Testis (tissue), 2 donors: ENCODE results near the gene PDE7B.

Source experiments
- POLR2A ChIP-seq: fragments of 450-650 bp; IDR thresholded peaks from one replicate; pipeline ENCODE4 v1.6.1; 2017; ENCODE audit warnings: antibody characterized with exemption, mild to moderate bottlenecking, moderate library complexity
- TF ChIP-seq, protein P1 (sequence below), 3 experiments: fragments of 450-650 bp in 2 of 3; fragments of 200-600 bp in 1 of 3; sonication (generic) in 1 of 3; IDR thresholded peaks; one replicate each; pipeline ENCODE4 v1.5.1; 2016 to 2019; ENCODE audit warnings: antibody characterized with exemption in 3 of 3, mild to moderate bottlenecking in 2 of 3, moderate library complexity in 1 of 3

GRCh38 chr6:136037242-136037875 lies 185.9 kb downstream of the PDE7B start:
- no peak for TF ChIP-seq POLR2A
- TF ChIP-seq, protein P1, sequence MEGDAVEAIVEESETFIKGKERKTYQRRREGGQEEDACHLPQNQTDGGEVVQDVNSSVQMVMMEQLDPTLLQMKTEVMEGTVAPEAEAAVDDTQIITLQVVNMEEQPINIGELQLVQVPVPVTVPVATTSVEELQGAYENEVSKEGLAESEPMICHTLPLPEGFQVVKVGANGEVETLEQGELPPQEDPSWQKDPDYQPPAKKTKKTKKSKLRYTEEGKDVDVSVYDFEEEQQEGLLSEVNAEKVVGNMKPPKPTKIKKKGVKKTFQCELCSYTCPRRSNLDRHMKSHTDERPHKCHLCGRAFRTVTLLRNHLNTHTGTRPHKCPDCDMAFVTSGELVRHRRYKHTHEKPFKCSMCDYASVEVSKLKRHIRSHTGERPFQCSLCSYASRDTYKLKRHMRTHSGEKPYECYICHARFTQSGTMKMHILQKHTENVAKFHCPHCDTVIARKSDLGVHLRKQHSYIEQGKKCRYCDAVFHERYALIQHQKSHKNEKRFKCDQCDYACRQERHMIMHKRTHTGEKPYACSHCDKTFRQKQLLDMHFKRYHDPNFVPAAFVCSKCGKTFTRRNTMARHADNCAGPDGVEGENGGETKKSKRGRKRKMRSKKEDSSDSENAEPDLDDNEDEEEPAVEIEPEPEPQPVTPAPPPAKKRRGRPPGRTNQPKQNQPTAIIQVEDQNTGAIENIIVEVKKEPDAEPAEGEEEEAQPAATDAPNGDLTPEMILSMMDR (IDR thresholded peaks at IDR 0.05), result no peak
